Activated naive CD4-positive, alpha-beta T cell treated with anti-CD3 and anti-CD28 coated beads, Interleukin-2, amount 10 ng/mL, durations not matched to agents 5 hours and 36 hours (primary cell): ENCODE measurements around the gene SPRYD4. TPM values are rescaled to one million over a fixed set of nuclear protein-coding genes. Genes with fewer than 3 reads are reported as not detected.

Experiments used
- total RNA-seq, 2 experiments: library from RNA; stranded (reverse); gene quantifications; one replicate each; pipeline ENCODE4 v1.2.3, GENCODE V29; 2021

Gene SPRYD4
- 1 to 10 TPM; 3.4 to 3.6 TPM for total RNA-seq

GRCh38 chr12:56468216-56469006, at the start of gene SPRYD4:
Gene SPRYD4 (plus strand): TSS chr12:56468578. CDS start chr12:56468592, 14 bp downstream.

GRCh38 chr12:56448860-56449621, 19.3 kb upstream of the SPRYD4 start, which contains the start of gene TIMELESS:
Gene TIMELESS (minus strand): TSS chr12:56449426. CDS start chr12:56434170, 15,256 bp downstream.

GRCh38 chr12:56454557-56454956, 13.8 kb upstream of the SPRYD4 start, which contains the start of gene MIP:
Gene MIP (minus strand): TSS chr12:56454657. CDS start chr12:56454613, 44 bp downstream.

GRCh38 chr12:56488041-56488955, 19.9 kb downstream of the SPRYD4 start, which contains the start of gene GLS2:
Gene GLS2 (minus strand): TSS chr12:56488161. CDS start chr12:56488118, 43 bp downstream.

GRCh38 chr12:56521590-56522371, 53.4 kb downstream of the SPRYD4 start, which contains the start of gene RBMS2:
Gene RBMS2 (plus strand): TSS chr12:56521820. CDS start chr12:56522024, 204 bp downstream.

Other genes starting within 250 kb of the SPRYD4 start
- gene RNF41, start 246.7 kb upstream of the SPRYD4 start, total RNA-seq = 10 to 100 TPM; 31.6 to 33.1 TPM
- 10 to 100 TPM; 39.3 to 41.8 TPM for gene NABP2, start 244.2 kb upstream of the SPRYD4 start, total RNA-seq
- under 1 TPM; 0.51 to 0.58 TPM for gene SLC39A5, start 238.5 kb upstream of the SPRYD4 start, total RNA-seq
- 10 to 100 TPM; 32.0 to 39.6 TPM for gene ANKRD52, start 210.2 kb upstream of the SPRYD4 start, total RNA-seq
- gene COQ10A, start 201.6 kb upstream of the SPRYD4 start, total RNA-seq = 10 to 100 TPM; 15.2 to 19.4 TPM
- 100 to 1,000 TPM; 190 to 197 TPM for gene CS, start 168.2 kb upstream of the SPRYD4 start, total RNA-seq
- gene CNPY2, start 152.6 kb upstream of the SPRYD4 start, total RNA-seq = 100 to 1,000 TPM in 1 of 2 experiments, 10 to 100 TPM in 1; 95.0 to 103 TPM
- 10 to 100 TPM; 82.8 to 85.2 TPM for gene PAN2, start 134.6 kb upstream of the SPRYD4 start, total RNA-seq
- gene IL23A, start 129.7 kb upstream of the SPRYD4 start, total RNA-seq = 10 to 100 TPM; 15.8 to 17.3 TPM
- 100 to 1,000 TPM; 172 to 182 TPM for gene STAT2, start 108.5 kb upstream of the SPRYD4 start, total RNA-seq
- gene APOF, start 105.7 kb upstream of the SPRYD4 start, total RNA-seq = not detected
- 10 to 100 TPM; 42.9 to 44.1 TPM for gene TIMELESS, start 19.2 kb upstream of the SPRYD4 start, total RNA-seq
- gene MIP, start 13.9 kb upstream of the SPRYD4 start, total RNA-seq = not detected
- gene GLS2, start 19.6 kb downstream of the SPRYD4 start, total RNA-seq = 1 to 10 TPM; 1.7 to 1.8 TPM
- gene RBMS2, start 53.2 kb downstream of the SPRYD4 start, total RNA-seq = 1 to 10 TPM; 1.7 to 2.3 TPM
- 100 to 1,000 TPM; 115 to 118 TPM for gene BAZ2A, start 161.7 kb downstream of the SPRYD4 start, total RNA-seq
- 100 to 1,000 TPM; 442 to 469 TPM for gene ATP5F1B, start 177.4 kb downstream of the SPRYD4 start, total RNA-seq
- 100 to 1,000 TPM; 179 to 182 TPM for gene PTGES3, start 219.7 kb downstream of the SPRYD4 start, total RNA-seq